Gastroesophageal sphincter (tissue), 3 donors: Measurements from ENCODE around the gene NR4A3.

Source experiments
- CTCF ChIP-seq, 4 experiments: fragments of 200-600 bp in 2 of 4; fragments of 450-650 bp in 2 of 4; sonication (generic) in 1 of 4; IDR thresholded peaks; one replicate each; pipeline ENCODE4 v1.5.1; 2017 to 2019; ENCODE audit warnings: antibody characterized with exemption in 4 of 4, mild to moderate bottlenecking in 2 of 4, moderate library complexity in 2 of 4
- EP300 ChIP-seq: sonication (generic); formaldehyde crosslinking; IDR thresholded peaks from one replicate; pipeline ENCODE4 v1.6.1; 2017; ENCODE audit warnings: antibody characterized with exemption, mild to moderate bottlenecking
- POLR2A ChIP-seq, 2 donors: fragments of 450-650 bp; IDR thresholded peaks; one replicate each; pipeline ENCODE4 v1.6.1; 2017; ENCODE audit warnings: antibody characterized with exemption in 2 of 2, mild to moderate bottlenecking in 2 of 2, moderate library complexity in 1 of 2
- POLR2AphosphoS5 ChIP-seq: sonication (generic); formaldehyde crosslinking; IDR thresholded peaks from one replicate; pipeline ENCODE4 v1.6.1; 2017; ENCODE audit warnings: antibody characterized with exemption

GRCh38 chr9:99828417-99829176, 6.9 kb downstream of the NR4A3 start:
- TF ChIP-seq EP300 (no peak), CTCF (IDR thresholded peaks at IDR 0.05) (no peak), POLR2A (IDR thresholded peaks at IDR 0.05) (no peak), POLR2AphosphoS5 (no peak)
